ENCODE measurements around the gene CLIP2. TPM values are rescaled to one million over a fixed set of nuclear protein-coding genes. Genes with fewer than 3 reads are reported as not detected.
"Not testable (repeated sequence)": the region's sequence is repeated elsewhere in the genome, so short reads cannot be mapped to it uniquely, and the experiment has no call there.

CLIP2 gene
- total and polyA plus RNA-seq, 7 donors, result 20.7 to 56.4 (median 23.4) TPM

DNA sequence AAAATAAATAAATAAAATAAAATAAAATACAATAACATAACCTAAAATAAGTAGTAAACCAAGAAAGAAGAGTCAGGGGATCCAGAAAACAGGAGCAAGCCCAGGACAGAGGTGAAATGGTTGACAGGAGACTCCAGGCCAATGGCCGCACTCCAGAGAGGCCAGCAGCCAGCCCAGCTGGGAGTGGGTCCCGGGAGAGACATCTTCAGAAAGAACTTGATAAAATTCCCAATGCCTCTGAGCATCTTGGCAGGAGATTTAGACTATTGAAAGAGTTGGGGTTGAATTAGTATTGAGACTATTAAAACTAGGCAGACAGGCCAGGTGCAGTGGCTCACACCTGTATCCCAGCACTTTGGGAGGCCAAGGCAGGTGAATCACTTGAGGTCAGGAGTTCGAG, 62.6 kb downstream of the CLIP2 start:
- no peak overlapping the region for H3K4me3 ChIP-seq
- H3K9me3 ChIP-seq, result peaks cover 0 to 3% (median 2%) of the 10 kb centered on the region in 4 donors
- peaks cover 0 to 23% (median 10%) of the 10 kb centered on the region in 4 donors for H3K36me3 ChIP-seq
- no peak for TF ChIP-seq POLR2AphosphoS5 (IDR thresholded peaks at IDR 0.05)
- no peak for TF ChIP-seq CTCF (IDR thresholded peaks at IDR 0.05)
- no peak for TF ChIP-seq POLR2A (IDR thresholded peaks at IDR 0.05)
- no peak for TF ChIP-seq EP300 (IDR thresholded peaks at IDR 0.05)
- DNase-seq, result peak; percentile 75
- WGBS, 2 donors, result 88 to 89% methylated on average over 3 of the region's 3 CpGs
- H3K27ac ChIP-seq, result no peak overlapping the region
- H3K27me3 ChIP-seq, result no peaks in the 10 kb centered on the region
- intact Hi-C loops (cut with DNase I), result no loop called here
- peaks cover 0 to 5% (median 0%) of the 10 kb centered on the region in 4 donors for H3K4me1 ChIP-seq

DNA sequence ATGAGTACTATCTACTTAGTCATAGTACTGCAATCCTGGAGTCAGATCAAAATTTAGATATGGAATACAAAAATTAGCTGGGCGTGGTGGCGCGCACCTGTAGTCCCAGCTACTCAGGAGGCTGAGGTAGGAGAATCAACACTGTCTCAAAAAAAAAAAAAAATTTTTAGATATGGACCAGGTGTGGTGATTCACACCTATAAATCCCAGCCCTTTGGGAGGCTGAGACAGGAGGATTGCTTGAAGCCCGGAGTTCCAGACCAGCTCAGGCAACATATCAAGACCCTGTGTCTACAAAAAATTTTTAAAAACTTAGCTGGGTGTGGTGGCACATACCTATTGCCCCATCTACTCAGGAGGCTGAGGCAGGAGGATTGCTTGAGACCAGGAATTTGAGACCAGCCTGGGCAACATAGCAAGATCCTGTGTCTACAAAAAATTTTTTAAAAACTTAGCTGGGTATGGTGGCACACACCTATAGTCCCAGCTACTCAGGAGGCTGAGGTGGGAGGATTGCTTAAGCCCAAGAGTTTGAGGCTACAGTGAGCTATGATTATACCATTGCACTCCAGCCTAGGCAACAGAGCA, 63.4 kb downstream of the CLIP2 start:
- WGBS, 2 donors, result 73 to 88% methylated on average over 4 of the region's 4 CpGs
- H3K36me3 ChIP-seq, result peaks cover 0 to 23% (median 16%) of the 10 kb centered on the region in 4 donors
- H3K27ac ChIP-seq; H3K27me3 ChIP-seq; intact Hi-C loops (cut with DNase I); H3K4me1 ChIP-seq; H3K4me3 ChIP-seq; H3K9me3 ChIP-seq; DNase-seq: not testable (repeated sequence)

DNA sequence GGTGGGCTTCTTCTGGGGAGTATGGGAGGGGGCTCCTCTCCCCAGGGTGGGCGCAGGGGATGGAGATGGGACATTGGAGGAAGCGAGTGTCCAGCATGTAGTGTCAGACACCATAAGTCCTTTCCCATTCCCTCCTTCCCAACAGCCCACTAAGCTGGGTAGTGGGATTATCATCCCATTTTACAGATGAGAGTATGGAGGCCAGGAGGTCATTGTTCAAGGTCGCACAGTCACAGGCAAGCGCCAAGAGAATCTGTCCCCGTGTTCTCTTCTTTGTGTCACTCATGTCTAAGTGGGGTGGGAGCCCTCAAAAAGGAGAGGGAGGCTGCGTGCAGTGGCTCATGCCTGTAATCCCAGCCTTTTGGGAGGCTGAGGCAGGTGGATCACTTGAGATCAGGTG, 64.8 kb downstream of the CLIP2 start:
- Histone ChIP-seq H3K36me3 (peaks cover 0 to 28% (median 16%) of the 10 kb centered on the region in 4 donors), H3K27me3 (no peaks in the 10 kb centered on the region), H3K27ac (no peak overlapping the region), H3K4me1 (peaks cover 0 to 5% (median 0%) of the 10 kb centered on the region in 4 donors), H3K4me3 (no peak overlapping the region), H3K9me3 (peaks cover 0 to 3% (median 2%) of the 10 kb centered on the region in 4 donors)
- intact Hi-C loops (cut with DNase I), result no loop called here
- WGBS, 2 donors, result 96 to 98% methylated on average over 6 of the region's 6 CpGs
- DNase-seq, result no peak
- TF ChIP-seq POLR2AphosphoS5 (IDR thresholded peaks at IDR 0.05), result no peak
- no peak for TF ChIP-seq POLR2A (IDR thresholded peaks at IDR 0.05)
- no peak for TF ChIP-seq CTCF (IDR thresholded peaks at IDR 0.05)
- no peak for TF ChIP-seq EP300 (IDR thresholded peaks at IDR 0.05)

DNA sequence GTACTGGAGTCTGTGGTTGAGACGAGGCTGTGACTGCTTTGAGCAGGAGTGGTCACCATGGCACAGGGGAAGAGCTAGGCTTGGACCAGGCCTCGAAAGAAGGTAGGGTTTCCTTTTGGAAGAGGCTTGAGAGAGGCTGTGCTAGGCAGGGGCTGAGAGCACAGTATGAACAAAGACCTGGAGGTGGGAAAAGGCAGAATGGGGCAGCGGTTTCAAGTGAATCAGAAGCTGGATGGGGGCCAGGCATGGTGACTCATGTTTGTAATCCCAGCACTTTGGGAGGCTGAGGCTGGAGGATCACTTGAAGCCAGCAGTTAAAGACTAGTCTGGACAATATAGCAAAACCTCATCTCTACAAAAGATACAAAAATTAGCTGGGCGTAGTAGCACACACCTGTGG, 65.9 kb downstream of the CLIP2 start:
- intact Hi-C loops (cut with DNase I), result loop anchor here (5.0 kb wide), 1 partner anchor 48 kb away; no protein-coding TSS in a partner anchor
- no peak overlapping the region for H3K27ac ChIP-seq
- H3K36me3 ChIP-seq, result peaks cover 0 to 35% (median 21%) of the 10 kb centered on the region in 4 donors
- no peak for DNase-seq
- 81 to 85% methylated on average over 4 of the region's 4 CpGs for WGBS, 2 donors
- no peak overlapping the region for H3K4me3 ChIP-seq
- TF ChIP-seq CTCF (IDR thresholded peaks at IDR 0.05) (no peak), EP300 (IDR thresholded peaks at IDR 0.05) (no peak), POLR2A (IDR thresholded peaks at IDR 0.05) (no peak), POLR2AphosphoS5 (IDR thresholded peaks at IDR 0.05) (no peak)
- H3K4me1 ChIP-seq, result peaks cover 0 to 5% (median 0%) of the 10 kb centered on the region in 4 donors
- H3K27me3 ChIP-seq, result no peaks in the 10 kb centered on the region
- H3K9me3 ChIP-seq, result peaks cover 0 to 3% (median 2%) of the 10 kb centered on the region in 4 donors

GRCh38 chr7:74356589-74357315, 67.5 kb downstream of the CLIP2 start:
- H3K27me3 ChIP-seq, result no peaks in the 10 kb centered on the region
- DNase-seq, result no peak
- H3K4me1 ChIP-seq, result peaks cover 0 to 5% (median 0%) of the 10 kb centered on the region in 4 donors
- no peak overlapping the region for H3K27ac ChIP-seq
- H3K36me3 ChIP-seq, result peaks cover 0 to 47% (median 28%) of the 10 kb centered on the region in 4 donors
- WGBS, 2 donors, result 96 to 98% methylated on average over 10 of the region's 10 CpGs
- intact Hi-C loops (cut with DNase I), result loop anchor here (5.0 kb wide), 1 partner anchor 49 kb away; no protein-coding TSS in a partner anchor
- H3K9me3 ChIP-seq, result peaks cover 0 to 3% (median 2%) of the 10 kb centered on the region in 4 donors
- H3K4me3 ChIP-seq, result no peak overlapping the region
- no peak for TF ChIP-seq CTCF (IDR thresholded peaks at IDR 0.05)
- no peak for TF ChIP-seq POLR2A (IDR thresholded peaks at IDR 0.05)
- no peak for TF ChIP-seq POLR2AphosphoS5 (IDR thresholded peaks at IDR 0.05)
- TF ChIP-seq EP300 (IDR thresholded peaks at IDR 0.05), result no peak

All from sigmoid colon (tissue), 7 donors.